LNCaP clone FGC (cell line): ENCODE data around the gene SNX21.

Experiments used
- DNase-seq: peaks from one replicate; pipeline ENCODE4 v3.0.0-alpha.2; 2011; ENCODE audit warnings: low read depth
- H3K4me3 ChIP-seq: 2 replicates; pipeline ENCODE4 v1.5.1; 2011; ENCODE audit warnings: mild to moderate bottlenecking, low read depth, low read length, control low read depth
- CTCF ChIP-seq: IDR thresholded peaks from 2 replicates; pipeline ENCODE4 v1.5.1; 2012; ENCODE audit warnings: mild to moderate bottlenecking; ENCODE audit not compliant: control insufficient read depth, insufficient read depth; ENCODE audit errors: extremely low read depth

SNX21 gene

DNA sequence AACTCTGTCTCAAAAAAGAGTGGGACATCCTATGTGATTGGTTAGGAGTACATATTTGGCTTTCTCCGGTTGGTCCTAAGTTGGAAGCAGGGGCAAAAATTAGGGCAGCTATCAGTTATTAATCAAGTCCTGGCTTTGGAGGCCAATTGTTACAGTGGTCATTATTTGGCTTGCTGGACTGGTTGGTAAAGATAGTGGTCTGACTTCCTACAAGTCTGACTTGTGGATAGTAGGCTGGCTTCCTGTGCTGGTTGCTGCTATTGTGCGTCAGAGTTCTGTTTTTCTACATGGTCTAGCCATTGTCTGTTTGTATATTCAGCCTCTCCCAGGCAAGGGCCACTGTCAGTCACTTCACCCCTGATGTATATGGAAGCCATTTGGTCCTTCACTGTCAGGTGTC, 16.6 kb downstream of the SNX21 start:
- no peak overlapping the region for H3K4me3 ChIP-seq
- TF ChIP-seq CTCF, result no peak
- no peak for DNase-seq

DNA sequence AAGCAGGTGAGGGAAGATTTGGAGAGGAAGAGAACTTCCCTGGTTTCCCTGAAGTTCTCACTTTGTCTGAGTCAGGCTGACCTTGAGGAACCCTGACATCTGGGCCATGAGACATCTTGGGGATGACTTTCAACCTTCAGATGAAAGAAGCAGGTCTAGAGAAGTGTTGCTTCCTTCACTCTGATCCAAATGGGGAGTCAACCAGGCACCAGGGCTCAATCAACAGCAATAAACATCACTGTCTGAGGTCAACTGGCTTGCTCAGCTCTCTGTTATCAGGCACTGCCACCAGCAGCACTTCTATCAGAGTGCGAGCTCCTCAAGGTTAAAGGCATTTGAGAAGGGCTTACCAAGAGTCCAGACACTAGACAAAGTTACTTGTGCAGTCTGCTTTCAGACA, 17.3 kb downstream of the SNX21 start:
- H3K4me3 ChIP-seq, result no peak overlapping the region
- no peak for DNase-seq
- no peak for TF ChIP-seq CTCF

DNA sequence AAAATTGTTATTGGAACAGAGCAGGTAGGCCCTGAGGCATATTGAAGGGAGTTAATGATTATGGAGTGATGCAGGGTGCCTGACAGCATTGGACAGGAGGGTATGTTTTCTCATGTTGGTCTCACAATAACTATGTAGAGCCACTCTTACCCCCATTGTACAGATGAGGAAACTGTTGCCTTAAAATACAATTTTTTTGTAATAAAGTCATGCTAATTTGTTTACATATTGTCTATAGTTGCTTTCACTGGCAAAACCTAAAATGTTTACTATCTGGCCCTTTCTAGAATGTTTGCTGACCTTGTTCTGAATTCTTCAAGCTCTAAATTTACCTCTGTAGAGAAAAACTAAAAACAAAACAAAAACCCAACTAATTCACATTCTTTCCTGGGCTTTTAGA, 17.9 kb downstream of the SNX21 start:
- H3K4me3 ChIP-seq, result no peak overlapping the region
- DNase-seq, result no peak
- no peak for TF ChIP-seq CTCF

- no peak for TF ChIP-seq CTCF
- H3K4me3 ChIP-seq, result no peak overlapping the region
- DNase-seq, result no peak
These were observed 18.7 kb downstream of the SNX21 start for GRCh38 chr20:45852326-45852725.

GRCh38 chr20:45853484-45853883, 19.9 kb downstream of the SNX21 start:
- H3K4me3 ChIP-seq, result no peak overlapping the region
- no peak for DNase-seq
- no peak for TF ChIP-seq CTCF

GRCh38 chr20:45857114-45857881, 23.7 kb downstream of the SNX21 start, which contains the start of the genes ACOT8 and ZSWIM3:
Gene ACOT8 (minus strand): TSS chr20:45857392. CDS start chr20:45857315, 77 bp downstream.
Gene ZSWIM3 (plus strand): TSS chr20:45857614. CDS start chr20:45857826, 212 bp downstream.
- H3K4me3 ChIP-seq, result peak within 1 kb of the TSS; percentile 71
- DNase-seq, result peak; percentile 100
- TF ChIP-seq CTCF, result no peak

DNA sequence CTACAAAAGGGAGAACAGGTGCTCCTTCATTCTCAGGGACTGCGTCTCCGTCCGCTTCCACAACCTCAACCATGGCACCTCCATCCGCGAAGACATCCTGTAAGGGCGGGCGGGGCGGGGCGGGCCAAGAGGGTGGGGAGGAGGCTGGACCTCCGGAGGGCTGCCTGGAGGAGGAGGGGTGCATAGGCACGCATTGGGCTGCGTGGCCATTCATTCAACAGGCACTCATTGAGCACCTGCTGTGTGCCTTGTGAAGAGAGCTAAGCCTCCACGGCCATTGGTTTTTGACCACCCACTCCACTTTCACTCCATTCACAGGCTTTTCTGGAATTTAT, 24.2 kb downstream of the SNX21 start:
- TF ChIP-seq CTCF, result no peak
- no peak for DNase-seq
- H3K4me3 ChIP-seq, result peak overlapping the region; percentile 71
